Inflammatory macrophage treated with lipopolysaccharide for 1 hour (primary cell): ENCODE results near the gene TSPYL4.
A peak's percentile ranks its signal among the peaks of the same experiment; 100 is the strongest.
"Not testable (repeated sequence)": the region's sequence is repeated elsewhere in the genome, so short reads cannot be mapped to it uniquely, and the experiment has no call there.

Experiments
- DNase-seq, 2 donors: peaks; one replicate each; pipeline ENCODE4 v3.0.0-alpha.2; 2020 to 2022

TSPYL4 gene

DNA sequence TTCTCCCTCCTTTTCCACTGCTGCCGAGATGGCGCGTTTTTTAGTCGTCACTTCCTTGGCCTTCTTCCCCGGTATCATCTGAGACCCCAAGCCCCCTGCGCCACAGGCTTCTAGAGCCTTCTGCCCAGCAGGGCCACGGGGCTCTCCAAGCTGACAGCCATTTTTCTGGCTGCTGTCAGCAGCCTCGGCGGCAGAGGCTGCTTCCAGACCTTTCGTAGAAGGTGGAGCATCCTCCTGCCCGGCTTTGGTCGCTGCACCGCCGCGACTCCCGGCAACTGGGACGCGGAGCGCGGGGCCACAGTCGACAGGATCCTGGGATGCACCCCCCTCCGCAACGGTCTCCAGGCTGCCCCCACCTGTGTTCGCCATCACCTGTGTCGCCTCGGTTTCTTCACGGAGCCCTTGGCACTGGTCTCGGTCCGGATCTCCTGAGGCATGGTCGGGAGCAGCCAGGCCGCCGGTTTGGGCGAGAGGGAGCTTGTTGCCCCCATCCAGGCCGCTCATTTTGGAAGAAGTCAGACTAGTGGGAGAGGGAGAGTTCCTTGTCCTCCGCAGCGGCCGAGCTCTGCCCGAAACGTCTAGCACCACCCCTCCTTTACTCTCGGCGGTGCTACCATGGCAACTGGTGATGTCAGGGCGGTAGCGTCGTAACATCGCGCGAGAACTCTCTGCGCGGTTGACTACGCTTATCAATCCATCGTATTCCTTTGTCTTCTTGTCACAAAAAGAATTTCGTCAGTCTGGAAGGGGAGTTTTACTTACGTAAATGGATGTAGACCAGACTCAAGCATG lies at the start of gene TSPYL4:
Gene TSPYL4, minus strand, starts transcription at position 571 of the 792 bp plus-strand sequence. Its CDS starts 67 bp downstream, at position 504.
- DNase-seq: peak; percentile 91 to 97

- no peak for DNase-seq
Observed at GRCh38 chr6:116301104-116301503, 47.2 kb upstream of the TSPYL4 start.

DNA sequence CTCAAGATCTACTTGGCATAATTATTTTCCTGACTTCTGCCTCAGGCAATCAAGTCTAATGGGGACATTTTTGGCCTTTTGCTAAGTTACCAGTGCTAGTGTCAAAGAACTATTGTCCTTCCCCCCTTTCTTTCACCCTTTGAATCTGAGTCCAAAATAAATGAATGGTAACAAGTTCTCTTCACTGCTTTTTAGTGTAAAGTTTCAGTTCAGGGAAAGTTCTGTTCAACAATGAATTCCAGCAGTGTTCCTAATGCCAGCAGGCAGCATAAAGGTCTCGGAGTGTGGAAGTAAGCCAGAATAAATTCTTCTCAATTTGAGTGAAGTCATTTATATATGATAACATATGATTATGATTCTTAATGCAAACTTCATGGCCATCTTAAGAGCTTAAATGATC lies 46.7 kb upstream of the TSPYL4 start:
- DNase-seq: no peak

DNA sequence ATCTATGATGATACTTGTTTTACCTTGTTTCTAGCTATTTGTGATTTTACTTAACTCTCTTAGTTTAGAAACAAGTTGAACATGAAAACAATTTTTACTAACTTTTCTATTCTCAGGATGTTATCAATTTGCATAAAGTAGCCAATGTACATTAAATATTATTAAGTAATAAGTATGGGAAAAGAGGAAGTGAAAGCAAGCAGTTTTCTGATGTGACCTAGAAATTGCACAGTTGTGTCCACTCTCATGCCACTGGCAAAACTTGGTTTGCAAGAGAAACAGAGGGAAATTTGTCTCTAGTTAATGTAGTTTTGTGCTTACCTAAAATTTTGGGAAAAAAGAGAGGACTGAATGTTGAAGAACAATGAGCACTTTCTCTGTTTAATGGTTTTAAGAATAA lies 45.1 kb upstream of the TSPYL4 start:
- peak; percentile 72 to 77 for DNase-seq

GRCh38 chr6:116298273-116298672 lies 44.4 kb upstream of the TSPYL4 start:
- no peak for DNase-seq

- no peak for DNase-seq
Observed at GRCh38 chr6:116292553-116292952, 38.7 kb upstream of the TSPYL4 start.

GRCh38 chr6:116291701-116292396 lies 38.0 kb upstream of the TSPYL4 start:
- DNase-seq: no peak

GRCh38 chr6:116290799-116291198 lies 36.9 kb upstream of the TSPYL4 start:
- DNase-seq: no peak

GRCh38 chr6:116289876-116290275 lies 36.0 kb upstream of the TSPYL4 start:
- no peak for DNase-seq

- peak; percentile 40 to 75 for DNase-seq
Observed at GRCh38 chr6:116287689-116288282, 33.9 kb upstream of the TSPYL4 start.

DNA sequence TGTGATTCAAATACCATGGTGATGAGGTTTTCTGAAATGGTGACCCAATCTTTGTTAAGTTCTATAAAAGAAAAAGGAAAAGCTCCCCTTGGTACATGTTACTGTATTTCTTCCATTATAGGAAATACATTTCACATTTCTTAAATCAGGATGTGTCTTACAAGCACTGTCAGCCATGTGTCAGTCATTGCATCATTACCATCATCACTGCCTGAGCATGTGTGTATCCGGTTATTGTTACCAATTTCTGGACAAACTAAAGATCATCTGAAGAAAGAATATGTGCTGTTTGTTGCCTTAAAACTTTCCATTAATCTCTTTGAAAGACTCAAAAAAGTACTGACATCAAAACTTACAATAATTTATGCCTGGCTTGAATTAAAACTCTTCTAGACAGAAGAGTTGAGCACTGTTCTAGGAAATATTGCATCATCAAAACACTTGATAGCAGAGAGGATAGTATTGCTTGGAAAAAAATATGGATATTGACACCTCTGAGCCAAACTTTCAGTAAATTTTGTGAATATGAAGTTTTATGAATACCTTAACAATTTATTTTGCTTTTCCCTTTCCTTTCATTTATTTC lies 33.0 kb upstream of the TSPYL4 start:
- DNase-seq: peak in 1 of 2 donors; percentile 32

DNA sequence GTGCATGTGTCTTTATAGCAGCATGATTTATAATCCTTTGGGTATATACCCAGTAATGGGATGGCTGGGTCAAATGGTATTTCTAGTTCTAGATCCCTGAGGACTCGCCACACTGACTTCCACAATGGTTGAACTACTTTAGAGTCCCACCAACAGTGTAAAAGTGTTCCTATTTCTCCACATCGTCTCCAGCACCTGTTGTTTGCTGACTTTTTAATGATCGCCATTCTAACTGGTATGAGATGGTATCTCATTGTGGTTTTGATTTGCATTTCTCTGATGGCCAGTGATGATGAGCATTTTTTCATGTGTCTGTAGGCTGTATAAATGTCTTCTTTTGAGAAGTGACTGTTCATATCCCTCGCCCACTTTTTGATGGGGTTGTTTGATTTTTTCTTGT lies 31.1 kb upstream of the TSPYL4 start:
- DNase-seq: not testable (repeated sequence)

DNA sequence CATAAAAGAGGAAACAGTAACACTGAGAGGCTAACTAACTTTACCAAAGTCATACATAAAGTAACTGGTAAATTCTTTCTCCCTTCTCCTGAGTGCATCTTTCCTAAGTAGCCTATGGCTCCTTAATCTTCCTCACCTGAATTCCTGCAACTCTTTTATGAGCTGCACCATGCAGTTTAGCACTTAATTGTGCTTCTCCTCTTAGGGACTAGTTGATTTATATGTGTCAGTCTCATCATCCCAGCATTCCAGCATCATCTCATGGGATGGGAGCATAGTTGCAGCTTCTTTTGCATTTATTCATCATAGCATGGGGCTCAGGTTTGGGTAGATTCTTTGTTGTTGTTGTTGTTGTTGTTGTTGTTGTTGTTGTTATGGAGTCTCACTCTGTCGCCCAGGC lies 29.3 kb upstream of the TSPYL4 start:
- DNase-seq: no peak

DNA sequence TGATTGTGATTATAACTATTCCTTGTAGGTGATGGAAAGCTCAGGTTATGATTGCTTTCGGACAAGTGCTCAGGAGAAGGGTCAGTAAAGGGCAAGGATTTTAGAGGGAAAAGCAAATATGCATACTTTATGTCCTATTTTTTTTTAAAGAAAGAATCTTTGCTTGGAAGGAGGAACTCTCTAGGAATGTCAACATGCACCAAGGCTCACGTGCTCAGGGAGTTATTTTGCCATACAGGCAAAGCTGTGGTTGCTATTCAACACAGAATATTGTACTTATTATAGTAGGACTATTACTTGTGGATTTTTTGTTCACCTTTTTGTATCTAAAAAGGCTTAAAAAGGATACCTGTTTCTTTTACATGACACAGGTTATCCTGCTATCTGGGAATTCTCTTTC lies 28.8 kb upstream of the TSPYL4 start:
- DNase-seq: no peak

- DNase-seq: no peak
Observed at GRCh38 chr6:116280933-116281316, 27.1 kb upstream of the TSPYL4 start.

DNA sequence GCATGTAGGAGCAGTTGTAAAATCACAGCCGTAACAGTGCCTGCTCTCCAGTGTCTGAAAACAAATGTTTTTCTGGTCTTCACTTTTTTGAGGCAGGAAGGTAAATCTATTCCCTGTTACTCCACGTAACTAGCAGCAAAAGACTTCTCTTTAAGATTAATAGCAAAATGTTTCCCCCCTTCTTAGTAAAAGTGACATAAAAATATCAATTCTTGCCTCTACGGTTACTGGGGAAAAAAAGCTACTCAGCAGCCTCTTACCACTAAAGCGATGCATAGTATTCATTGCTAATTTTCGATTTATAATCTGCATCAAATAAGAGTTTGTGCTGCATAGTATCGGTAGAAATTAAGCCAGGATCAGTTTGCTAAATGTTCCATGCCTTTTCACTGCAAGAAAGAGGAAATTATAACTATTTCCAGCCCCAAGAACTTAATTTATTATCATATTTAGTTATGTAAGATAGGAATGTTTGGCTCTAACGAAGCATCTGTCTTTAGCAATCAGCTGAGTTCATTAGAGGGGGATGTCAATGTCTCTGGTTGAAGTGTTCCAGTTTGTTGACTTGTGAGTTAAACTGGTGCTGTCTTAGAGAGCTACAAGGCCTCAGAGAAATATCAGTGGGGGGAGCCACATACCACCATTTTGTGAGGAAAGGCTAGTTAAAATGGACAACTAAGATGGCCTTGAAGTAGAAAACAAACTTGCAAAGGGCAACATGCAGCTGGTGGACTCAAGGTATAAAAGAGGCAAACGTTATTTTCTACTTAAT lies 26.5 kb upstream of the TSPYL4 start:
- DNase-seq: peak; percentile 15 to 28

GRCh38 chr6:116279232-116280160 lies 25.6 kb upstream of the TSPYL4 start, which contains the start of gene TSPYL1:
Gene TSPYL1 (minus strand): TSS chr6:116279930. CDS start chr6:116279830, 100 bp downstream.
- peak; percentile 96 to 98 for DNase-seq

DNA sequence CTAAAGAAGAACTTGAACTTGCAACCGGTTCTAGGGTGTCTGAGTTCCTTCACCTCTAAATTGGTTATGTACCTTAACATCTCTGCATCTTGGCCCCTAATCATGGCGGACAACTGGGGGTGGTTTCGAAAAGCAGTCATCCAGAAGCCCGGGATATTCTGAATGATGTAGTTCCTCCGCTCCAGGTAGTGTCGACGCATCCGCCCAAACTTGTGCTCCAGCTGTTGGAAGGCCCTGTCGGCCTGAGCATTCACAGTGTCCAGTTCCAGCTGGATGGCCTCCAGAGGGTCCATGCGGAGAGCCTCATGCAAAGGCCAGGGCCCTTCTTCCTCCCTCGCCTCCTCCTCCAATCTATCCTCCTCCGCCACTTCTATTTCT lies 25.0 kb upstream of the TSPYL4 start:
- DNase-seq: no peak

- no peak for DNase-seq
Observed at GRCh38 chr6:116278481-116278829, 24.6 kb upstream of the TSPYL4 start.

DNA sequence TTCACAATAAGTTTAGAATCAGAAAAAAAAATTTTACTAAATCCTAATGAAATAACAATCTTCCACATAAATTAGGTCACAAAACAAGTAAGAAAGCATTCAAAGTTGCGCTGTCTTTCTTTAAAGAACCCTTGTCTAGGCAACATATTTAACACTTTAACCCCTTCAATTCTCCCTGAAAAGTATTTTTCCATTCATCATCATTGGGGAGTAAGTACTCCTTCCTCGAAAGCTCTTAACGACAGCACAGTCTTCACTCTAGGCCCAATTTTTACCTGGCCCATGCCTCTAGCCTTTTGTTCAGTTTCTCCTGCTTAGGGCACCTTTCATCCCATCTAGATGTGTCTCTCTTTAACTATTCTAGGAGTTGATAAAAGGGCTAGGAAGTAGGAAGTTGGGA lies 23.2 kb upstream of the TSPYL4 start:
- no peak for DNase-seq

GRCh38 chr6:116271149-116271708 lies 17.4 kb upstream of the TSPYL4 start:
- DNase-seq: no peak
